IgD-negative memory B cell (primary cell): ENCODE measurements around the gene LRR1. TPM values are rescaled to one million over a fixed set of nuclear protein-coding genes. Genes with fewer than 3 reads are reported as not detected.

Experiments
- H3K27ac Mint-ChIP-seq, 3 donors: one replicate each; pipeline ENCODE4 v1.8.0; 2020 to 2022; ENCODE audit warnings: mild to moderate bottlenecking in 3 of 3, mixed read lengths in 3 of 3, moderate library complexity in 1 of 3
- H3K27me3 Mint-ChIP-seq: one replicate; pipeline ENCODE4 v1.8.0; 2021; ENCODE audit warnings: mixed read lengths
- H3K36me3 Mint-ChIP-seq: one replicate; pipeline ENCODE4 v1.8.0; 2020; ENCODE audit warnings: mild to moderate bottlenecking, mixed read lengths
- H3K4me1 Mint-ChIP-seq, 3 donors: one replicate each; pipeline ENCODE4 v1.8.0; 2020 to 2022; ENCODE audit warnings: mixed read lengths in 3 of 3, mild to moderate bottlenecking in 1 of 3
- H3K4me3 Mint-ChIP-seq, 4 donors: one replicate each; pipeline ENCODE4 v1.8.0; 2020 to 2022; ENCODE audit warnings: mild to moderate bottlenecking in 4 of 4, mixed read lengths in 4 of 4, moderate library complexity in 3 of 4
- H3K9me3 Mint-ChIP-seq, 3 donors: one replicate each; pipeline ENCODE4 v1.8.0; 2020 to 2021; ENCODE audit warnings: mixed read lengths in 3 of 3, mild to moderate bottlenecking in 1 of 3
- polyA plus RNA-seq: library from polyadenylated mRNA; unstranded; fragments of 300-500 nt; fragmentation: Illumina TruSeq; gene quantifications from one replicate; pipeline ENCODE4 v1.2.3, GENCODE V29; 2021

Gene LRR1
- polyA plus RNA-seq = 10.1 TPM

- no peaks in the 10 kb centered on the region for H3K9me3 Mint-ChIP-seq
- H3K27me3 Mint-ChIP-seq = no peaks in the 10 kb centered on the region
- H3K27ac Mint-ChIP-seq = peak within 1 kb of the TSS; percentile 96 to 100 (median 96)
- peaks cover 28 to 50% (median 34%) of the 10 kb centered on the region in 3 donors for H3K4me1 Mint-ChIP-seq
- H3K36me3 Mint-ChIP-seq = no peaks in the 10 kb centered on the region
- H3K4me3 Mint-ChIP-seq = peak within 1 kb of the TSS; percentile 96 to 99 (median 96)
Observed at GRCh38 chr14:49598485-49599300, at the start of gene LRR1. Gene LRR1 (plus strand): TSS chr14:49598940. CDS start chr14:49599021, 81 bp downstream.

GRCh38 chr14:49549446-49549845, 49.3 kb upstream of the LRR1 start:
- Mint-ChIP-seq H3K4me3 (no peak overlapping the region), H3K4me1 (no peaks in the 10 kb centered on the region), H3K36me3 (no peaks in the 10 kb centered on the region), H3K27me3 (peaks cover 1% of the 10 kb centered on the region), H3K9me3 (no peaks in the 10 kb centered on the region), H3K27ac (no peak overlapping the region)

- H3K27me3 Mint-ChIP-seq = peaks cover 1% of the 10 kb centered on the region
- H3K27ac Mint-ChIP-seq = no peak overlapping the region
- H3K9me3 Mint-ChIP-seq = no peaks in the 10 kb centered on the region
- no peaks in the 10 kb centered on the region for H3K36me3 Mint-ChIP-seq
- H3K4me1 Mint-ChIP-seq = no peaks in the 10 kb centered on the region
- H3K4me3 Mint-ChIP-seq = no peak overlapping the region
Observed at GRCh38 chr14:49549881-49550280, 48.9 kb upstream of the LRR1 start.

GRCh38 chr14:49550286-49551184, 48.2 kb upstream of the LRR1 start:
- H3K4me1 Mint-ChIP-seq = peaks cover 0 to 6% (median 5%) of the 10 kb centered on the region in 3 donors
- no peak overlapping the region for H3K27ac Mint-ChIP-seq
- H3K9me3 Mint-ChIP-seq = no peaks in the 10 kb centered on the region
- H3K27me3 Mint-ChIP-seq = peaks cover 1% of the 10 kb centered on the region
- no peak overlapping the region for H3K4me3 Mint-ChIP-seq
- no peaks in the 10 kb centered on the region for H3K36me3 Mint-ChIP-seq

- Mint-ChIP-seq H3K4me3 (no peak overlapping the region), H3K9me3 (no peaks in the 10 kb centered on the region), H3K4me1 (peaks cover 0 to 6% (median 5%) of the 10 kb centered on the region in 3 donors), H3K36me3 (no peaks in the 10 kb centered on the region), H3K27me3 (no peaks in the 10 kb centered on the region), H3K27ac (no peak overlapping the region)
Observed at GRCh38 chr14:49551569-49551968, 47.2 kb upstream of the LRR1 start.

- Mint-ChIP-seq H3K27me3 (no peaks in the 10 kb centered on the region), H3K9me3 (no peaks in the 10 kb centered on the region), H3K4me1 (peaks cover 0 to 6% (median 5%) of the 10 kb centered on the region in 3 donors), H3K4me3 (no peak overlapping the region), H3K36me3 (no peaks in the 10 kb centered on the region), H3K27ac (no peak overlapping the region)
Observed at GRCh38 chr14:49553106-49553505, 45.6 kb upstream of the LRR1 start.

- Mint-ChIP-seq H3K9me3 (no peaks in the 10 kb centered on the region), H3K4me3 (no peak overlapping the region), H3K27me3 (no peaks in the 10 kb centered on the region), H3K36me3 (no peaks in the 10 kb centered on the region), H3K27ac (no peak overlapping the region), H3K4me1 (peaks cover 0 to 6% (median 5%) of the 10 kb centered on the region in 3 donors)
Observed at GRCh38 chr14:49553892-49554291, 44.8 kb upstream of the LRR1 start.

- peaks cover 2 to 3% (median 3%) of the 10 kb centered on the region in 3 donors for H3K9me3 Mint-ChIP-seq
- H3K4me1 Mint-ChIP-seq = peaks cover 0 to 15% (median 10%) of the 10 kb centered on the region in 3 donors
- H3K4me3 Mint-ChIP-seq = no peak overlapping the region
- H3K36me3 Mint-ChIP-seq = peaks cover 3% of the 10 kb centered on the region
- H3K27me3 Mint-ChIP-seq = peaks cover 5% of the 10 kb centered on the region
- no peak overlapping the region for H3K27ac Mint-ChIP-seq
Observed at GRCh38 chr14:49559979-49560768, 38.6 kb upstream of the LRR1 start.

GRCh38 chr14:49566714-49567113, 32.0 kb upstream of the LRR1 start:
- Mint-ChIP-seq H3K4me3 (no peak overlapping the region), H3K36me3 (peaks cover 15% of the 10 kb centered on the region), H3K27ac (no peak overlapping the region), H3K4me1 (peaks cover 0 to 3% (median 1%) of the 10 kb centered on the region in 3 donors), H3K9me3 (peaks cover 0 to 3% (median 2%) of the 10 kb centered on the region in 3 donors), H3K27me3 (peaks cover 2% of the 10 kb centered on the region)

- H3K27me3 Mint-ChIP-seq = no peaks in the 10 kb centered on the region
- H3K36me3 Mint-ChIP-seq = peaks cover 13% of the 10 kb centered on the region
- no peak overlapping the region for H3K27ac Mint-ChIP-seq
- peaks cover 0 to 1% (median 0%) of the 10 kb centered on the region in 3 donors for H3K4me1 Mint-ChIP-seq
- H3K4me3 Mint-ChIP-seq = no peak overlapping the region
- H3K9me3 Mint-ChIP-seq = no peaks in the 10 kb centered on the region
Observed at GRCh38 chr14:49569281-49569680, 29.5 kb upstream of the LRR1 start.

GRCh38 chr14:49574038-49574437, 24.7 kb upstream of the LRR1 start:
- no peak overlapping the region for H3K27ac Mint-ChIP-seq
- peaks cover 17% of the 10 kb centered on the region for H3K36me3 Mint-ChIP-seq
- H3K27me3 Mint-ChIP-seq = no peaks in the 10 kb centered on the region
- H3K9me3 Mint-ChIP-seq = no peaks in the 10 kb centered on the region
- no peak overlapping the region for H3K4me3 Mint-ChIP-seq
- H3K4me1 Mint-ChIP-seq = peaks cover 0 to 5% (median 0%) of the 10 kb centered on the region in 3 donors

GRCh38 chr14:49578141-49578540, 20.6 kb upstream of the LRR1 start:
- H3K36me3 Mint-ChIP-seq = peaks cover 16% of the 10 kb centered on the region
- H3K27me3 Mint-ChIP-seq = no peaks in the 10 kb centered on the region
- H3K27ac Mint-ChIP-seq = peak overlapping the region in 1 of 3 donors; percentile 41
- H3K9me3 Mint-ChIP-seq = no peaks in the 10 kb centered on the region
- H3K4me1 Mint-ChIP-seq = peaks cover 17 to 22% (median 21%) of the 10 kb centered on the region in 3 donors
- no peak overlapping the region for H3K4me3 Mint-ChIP-seq

- Mint-ChIP-seq H3K36me3 (peaks cover 18% of the 10 kb centered on the region), H3K9me3 (no peaks in the 10 kb centered on the region), H3K27me3 (no peaks in the 10 kb centered on the region), H3K4me3 (peak overlapping the region in 1 of 4 donors; percentile 4), H3K27ac (no peak overlapping the region), H3K4me1 (peaks cover 21 to 32% (median 30%) of the 10 kb centered on the region in 3 donors)
Observed at GRCh38 chr14:49579841-49580240, 18.9 kb upstream of the LRR1 start.
